HS-27A (cell line): ENCODE measurements around the gene MYO7B.

Experiments
- DNase-seq: peaks from one replicate; pipeline ENCODE4 v3.0.0-alpha.2; 2012; ENCODE audit warnings: low read depth, missing footprints

MYO7B gene

DNA sequence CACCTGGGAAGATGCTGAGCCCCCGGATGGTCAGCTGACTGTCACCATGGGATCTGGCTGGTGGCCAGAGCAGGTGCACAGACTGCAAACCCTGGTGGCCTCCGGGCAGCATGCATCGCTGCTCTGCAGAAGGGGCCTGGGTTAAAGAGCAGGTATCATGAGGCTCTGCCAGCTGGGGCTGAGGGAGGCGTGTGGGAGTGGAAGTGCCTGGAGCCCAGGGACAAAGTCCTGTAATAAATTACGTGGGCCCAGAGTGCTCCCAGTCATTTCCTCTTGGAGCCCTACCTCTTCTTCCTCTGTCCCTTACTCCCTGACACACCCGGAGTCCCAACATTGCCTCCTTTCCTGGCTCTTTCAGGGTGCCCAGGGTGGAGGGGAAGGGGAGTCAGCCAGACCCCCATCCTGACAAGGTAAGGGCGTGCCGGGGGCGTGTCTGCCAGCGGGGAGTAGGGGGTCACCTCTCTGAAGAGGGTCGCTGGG lies at the start of gene MYO7B:
TSS of gene MYO7B (plus strand) at position 262 of the 480 bp plus-strand sequence. CDS start 24,040 bp downstream, outside the sequence.
- DNase-seq, result no peak

DNA sequence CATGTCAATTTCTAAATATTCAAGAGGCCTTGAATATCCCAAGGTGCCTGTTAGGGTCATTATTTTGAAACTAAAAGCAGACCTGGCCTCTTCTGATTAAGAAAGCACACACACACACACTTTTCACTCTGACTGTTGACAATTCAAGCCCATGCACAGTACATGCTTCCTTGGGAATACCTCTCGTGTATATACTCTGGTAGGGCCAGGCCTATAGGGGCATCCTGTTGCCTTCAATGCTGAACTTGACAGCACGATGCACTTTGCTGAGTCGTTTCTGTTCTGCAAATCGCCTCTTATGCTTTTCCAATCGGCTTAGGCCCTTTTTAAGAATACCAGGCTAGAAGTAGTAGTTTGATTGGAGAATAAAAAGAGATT lies 49.8 kb upstream of the MYO7B start:
- no peak for DNase-seq

DNA sequence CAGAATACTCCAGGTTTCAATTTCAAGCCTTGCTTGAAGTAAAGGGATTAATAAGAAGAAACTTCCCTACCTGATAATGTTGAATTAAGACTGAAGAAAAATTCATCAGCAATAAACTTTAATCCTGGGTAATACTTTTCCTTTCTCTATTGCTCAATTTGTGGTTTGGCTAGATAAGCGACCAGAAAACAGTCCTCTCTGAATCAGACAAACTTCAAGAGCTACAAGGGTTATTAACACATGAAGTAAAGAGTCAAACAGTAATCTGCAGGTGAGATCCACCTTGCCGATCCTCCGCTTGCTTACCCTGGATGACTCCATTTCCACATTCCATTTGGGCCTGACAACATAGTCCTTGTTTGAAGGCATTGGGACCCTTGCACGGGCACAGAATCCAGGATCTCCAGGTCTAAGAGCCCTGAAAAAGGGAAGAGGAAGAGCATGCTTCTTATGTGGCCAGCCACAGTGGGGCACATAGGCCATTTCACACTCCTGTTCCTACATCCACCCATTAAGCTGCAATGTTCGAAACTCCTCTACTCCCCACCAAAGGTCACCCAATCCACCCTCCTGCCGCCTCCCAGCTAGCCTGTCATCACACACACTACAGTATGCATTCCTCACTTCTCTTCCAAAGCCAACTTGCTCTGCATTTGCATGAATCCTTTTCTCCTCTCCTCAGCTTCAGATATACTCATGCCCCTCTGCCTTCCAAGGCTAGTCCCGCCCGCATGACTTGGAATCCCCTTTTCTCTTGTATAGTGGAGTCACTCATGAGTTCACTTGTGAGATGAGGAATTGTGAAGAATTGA lies 49.0 kb upstream of the MYO7B start:
- no peak for DNase-seq

DNA sequence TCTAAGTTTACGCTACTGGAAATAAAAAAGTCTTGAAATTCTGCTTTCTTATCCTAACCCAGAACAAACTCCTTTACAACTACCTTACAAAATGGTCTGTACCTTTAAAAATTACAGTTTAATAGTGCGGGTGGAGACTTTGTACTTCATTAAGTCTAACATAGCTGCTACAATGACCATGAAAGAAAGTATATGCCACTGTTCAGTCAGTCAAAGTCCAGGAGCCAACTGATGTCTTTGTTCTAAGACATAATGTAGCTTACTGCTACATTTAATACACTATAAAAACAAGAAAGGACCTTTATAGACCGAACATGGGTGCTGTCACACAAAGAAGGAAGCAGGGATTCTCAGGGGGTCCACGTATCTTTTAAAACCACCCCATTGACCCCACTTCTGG lies 45.2 kb upstream of the MYO7B start:
- no peak for DNase-seq

DNA sequence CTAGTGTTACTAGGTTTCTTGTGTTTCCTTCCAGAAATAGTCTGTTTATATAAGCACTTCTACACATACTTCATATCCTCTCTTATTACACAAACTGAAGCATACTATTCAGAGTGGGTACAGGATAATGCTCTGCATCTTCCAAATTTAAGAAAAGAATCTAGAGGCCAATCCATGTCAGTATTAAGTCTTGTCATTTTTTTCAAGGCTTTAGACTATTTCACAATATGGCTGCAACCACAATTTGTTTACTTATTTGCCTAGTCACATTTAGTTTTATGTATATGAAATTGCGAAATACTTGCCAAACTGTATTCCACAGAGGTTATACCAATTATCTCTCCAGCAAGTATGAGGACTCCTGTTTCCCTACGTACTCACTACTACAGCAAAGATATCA lies 37.1 kb upstream of the MYO7B start:
- no peak for DNase-seq

DNA sequence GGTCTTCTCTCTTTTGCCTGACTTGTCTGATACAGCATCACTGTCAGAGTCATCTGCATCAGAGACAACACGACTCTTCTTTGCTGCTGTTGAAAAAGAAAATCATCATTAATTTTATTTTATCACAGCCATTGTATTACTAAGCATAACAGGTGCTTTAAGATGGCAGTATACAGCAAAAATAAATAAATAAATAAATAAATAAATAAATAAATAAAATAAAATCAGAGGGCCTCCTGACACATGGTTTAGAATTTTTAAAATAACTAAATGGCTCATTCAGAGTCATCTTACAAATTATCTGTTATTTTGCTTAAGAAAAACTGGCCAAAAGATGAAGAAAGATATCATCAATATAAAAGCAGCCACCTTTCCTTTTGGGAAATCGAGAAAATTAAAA lies 32.0 kb upstream of the MYO7B start:
- no peak for DNase-seq

DNA sequence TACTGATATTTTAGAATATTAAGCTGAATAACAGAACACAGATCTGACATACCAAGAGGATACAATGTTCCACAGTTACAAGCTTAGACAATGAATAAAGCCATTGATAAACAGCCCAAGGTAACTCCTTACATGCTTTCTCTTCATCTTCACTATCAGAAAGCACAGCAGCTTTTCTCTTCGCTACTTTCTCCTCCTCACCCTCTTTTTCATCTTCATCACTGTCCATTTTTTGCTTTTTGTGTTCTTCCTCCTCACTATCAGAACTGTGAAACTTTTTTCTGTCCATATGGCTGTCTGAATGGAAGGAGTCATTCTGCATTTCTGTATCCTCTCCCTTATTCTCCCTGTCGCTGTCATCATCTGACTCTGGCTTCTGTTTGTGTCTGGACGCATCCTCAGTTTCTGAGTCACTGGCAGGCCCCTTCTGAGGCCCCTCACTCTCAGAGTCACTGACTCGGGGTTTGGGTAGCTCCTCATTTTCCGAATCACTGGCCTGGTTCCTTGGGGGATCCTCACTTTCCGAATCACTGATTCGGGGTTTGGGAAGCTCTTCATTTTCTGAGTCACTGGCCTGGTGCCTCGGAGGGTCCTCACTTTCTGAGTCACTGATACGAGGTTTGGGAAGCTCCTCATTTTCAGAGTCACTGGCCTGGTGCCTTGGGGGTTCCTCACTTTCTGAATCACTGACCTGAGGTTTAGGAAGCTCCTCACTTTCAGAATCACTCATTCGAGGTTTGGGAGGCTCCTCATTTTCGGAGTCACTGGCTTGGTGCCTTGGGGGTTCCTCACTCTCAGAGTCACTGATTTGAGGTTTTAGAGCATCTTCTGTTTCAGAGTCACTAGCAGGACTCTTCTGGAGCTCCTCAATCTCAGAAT lies 30.7 kb upstream of the MYO7B start:
- DNase-seq, result no peak

DNA sequence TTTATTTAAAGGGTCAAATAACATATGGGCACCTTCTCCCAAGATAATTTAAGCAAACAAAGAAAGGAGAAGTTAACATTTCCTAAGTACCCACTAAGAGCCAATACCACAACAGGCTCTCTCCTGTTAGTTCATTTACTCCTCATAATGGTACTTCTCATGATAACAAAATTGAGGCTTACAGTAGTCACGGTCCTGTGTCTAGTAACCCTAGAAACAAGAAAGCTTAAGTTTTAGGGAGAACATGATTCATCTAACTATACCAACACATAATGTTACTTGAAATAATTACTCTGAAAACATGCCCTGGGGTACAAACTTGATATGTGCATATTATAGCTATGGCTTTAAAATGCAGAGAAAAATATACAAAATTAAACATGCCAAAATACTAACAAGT lies 29.0 kb upstream of the MYO7B start:
- DNase-seq, result no peak

DNA sequence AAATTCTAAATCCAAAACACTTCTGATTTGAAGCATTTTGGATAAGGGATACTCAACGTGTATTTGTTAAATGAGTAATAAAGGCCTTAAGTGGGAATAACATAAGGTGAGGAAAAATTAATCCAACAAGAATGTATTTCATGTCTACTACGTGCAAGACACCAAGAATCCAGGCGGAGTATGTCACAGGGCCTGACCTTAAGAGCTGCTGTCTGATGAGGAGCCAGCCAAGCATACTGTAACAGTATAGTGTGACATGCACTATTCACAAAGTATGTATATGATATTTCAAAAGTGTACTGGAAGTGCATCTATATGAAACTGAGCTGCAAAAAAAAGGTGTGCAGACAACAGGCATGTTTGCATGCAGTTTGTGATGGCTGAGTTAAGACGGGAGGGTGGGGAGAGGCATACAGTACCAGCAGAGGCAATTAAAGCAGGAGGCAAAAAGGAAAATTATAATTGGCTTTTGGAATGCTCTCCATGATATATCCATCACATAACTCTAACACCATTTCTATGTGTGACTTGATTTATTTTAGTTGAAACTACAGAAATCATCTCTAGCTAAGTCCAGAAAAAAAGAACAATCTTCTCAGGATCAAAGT lies 27.4 kb upstream of the MYO7B start:
- peak; percentile 61 for DNase-seq

DNA sequence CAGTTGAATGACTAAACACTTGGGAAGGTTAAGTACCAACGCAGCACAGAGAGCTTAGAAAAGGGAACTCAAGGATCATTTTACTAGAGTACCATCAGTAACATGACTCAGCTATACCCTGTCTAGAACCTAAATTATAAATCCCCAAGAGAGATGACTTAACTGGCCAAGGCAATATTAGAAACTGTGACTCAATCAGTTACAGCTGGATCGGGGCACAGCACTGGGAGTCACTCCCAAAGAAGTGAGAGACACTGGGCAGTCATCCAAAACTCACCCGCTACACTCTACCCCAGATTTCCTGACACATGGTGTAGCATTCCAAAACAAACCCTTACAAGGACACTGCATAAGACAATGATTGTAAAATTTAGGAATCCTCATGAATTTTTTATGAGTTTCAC lies 26.9 kb upstream of the MYO7B start:
- peak; percentile 100 for DNase-seq

DNA sequence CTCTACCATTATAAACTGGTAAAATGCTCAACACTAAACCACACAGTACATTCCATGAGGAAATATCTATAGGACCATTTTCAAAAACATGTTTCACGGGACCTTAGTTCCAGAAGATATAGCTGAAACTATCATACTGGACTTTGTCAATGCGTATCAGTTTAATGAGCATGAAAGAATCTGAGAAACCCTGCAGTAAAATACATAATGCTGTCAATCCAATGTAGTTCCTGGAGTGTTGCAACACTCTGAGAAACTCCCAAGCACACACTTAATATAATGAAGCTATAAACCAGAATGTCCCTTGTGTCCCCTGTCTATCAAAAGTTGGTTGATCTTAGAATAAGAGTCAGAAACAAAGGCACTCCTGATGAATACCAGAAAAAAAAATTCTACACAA lies 25.4 kb upstream of the MYO7B start:
- no peak for DNase-seq

DNA sequence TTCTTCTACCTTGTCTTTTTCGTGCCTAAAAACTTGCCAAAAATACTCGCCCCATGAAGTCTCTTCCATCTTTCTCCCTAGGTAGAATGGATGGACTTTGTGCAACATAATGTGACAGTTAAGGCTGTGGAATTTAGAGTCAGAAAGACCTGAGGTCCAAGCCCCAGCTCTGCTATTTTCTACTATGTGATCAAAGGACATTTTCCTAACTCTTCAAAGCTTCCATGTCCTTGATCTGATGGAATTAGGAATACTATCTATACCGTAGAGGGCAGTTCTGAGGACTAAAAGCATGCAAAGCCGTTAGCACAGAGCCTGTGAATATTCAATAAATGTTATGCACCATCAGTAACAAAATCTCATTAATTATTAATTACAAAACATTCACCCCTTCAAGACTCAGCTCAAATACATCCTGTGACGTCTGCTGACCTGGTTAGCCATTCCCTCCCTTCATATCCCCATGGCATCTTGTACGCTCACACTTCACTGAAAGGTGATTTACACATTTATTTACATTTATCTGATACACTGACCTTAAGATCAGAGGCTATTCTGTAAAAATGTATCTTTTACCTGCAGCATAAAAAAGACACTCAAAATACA lies 24.3 kb upstream of the MYO7B start:
- DNase-seq, result no peak

DNA sequence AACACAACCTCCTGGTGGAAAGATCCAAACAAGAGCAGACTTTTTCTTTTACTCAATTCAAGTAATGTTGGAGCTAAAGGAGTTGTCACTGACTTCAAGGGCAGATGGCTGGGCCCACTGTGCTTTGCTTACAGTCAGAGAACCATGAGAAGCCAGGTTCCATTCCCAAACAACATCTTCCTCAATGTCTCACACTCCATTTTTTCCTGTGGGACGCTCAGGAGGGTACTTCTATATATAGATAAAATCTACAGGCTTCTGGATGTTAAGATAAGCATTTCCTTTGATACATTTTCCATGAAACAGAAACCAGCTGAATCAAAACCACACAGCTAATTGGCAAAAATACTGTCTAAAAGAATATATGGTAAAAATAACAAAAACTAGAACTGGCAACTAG lies 23.6 kb upstream of the MYO7B start:
- no peak for DNase-seq

DNA sequence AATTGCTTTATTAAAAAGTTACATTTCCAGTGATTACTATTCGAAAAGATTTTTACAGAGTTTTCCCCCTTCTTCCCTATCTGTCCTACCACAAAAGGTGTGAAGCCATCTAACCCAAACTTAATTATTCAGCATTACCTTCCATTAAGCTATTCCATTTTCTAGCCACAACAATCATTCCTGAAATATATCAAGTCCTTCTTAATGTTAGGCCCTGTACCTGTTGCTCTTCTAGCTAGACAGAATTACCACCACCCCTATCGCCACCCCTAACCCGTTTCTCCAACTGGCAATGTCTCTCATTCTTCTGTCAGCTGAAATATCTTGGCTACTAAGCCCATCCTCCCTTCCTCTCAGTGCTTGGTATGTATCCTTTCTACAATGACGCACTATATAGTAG lies 23.1 kb upstream of the MYO7B start:
- no peak for DNase-seq

DNA sequence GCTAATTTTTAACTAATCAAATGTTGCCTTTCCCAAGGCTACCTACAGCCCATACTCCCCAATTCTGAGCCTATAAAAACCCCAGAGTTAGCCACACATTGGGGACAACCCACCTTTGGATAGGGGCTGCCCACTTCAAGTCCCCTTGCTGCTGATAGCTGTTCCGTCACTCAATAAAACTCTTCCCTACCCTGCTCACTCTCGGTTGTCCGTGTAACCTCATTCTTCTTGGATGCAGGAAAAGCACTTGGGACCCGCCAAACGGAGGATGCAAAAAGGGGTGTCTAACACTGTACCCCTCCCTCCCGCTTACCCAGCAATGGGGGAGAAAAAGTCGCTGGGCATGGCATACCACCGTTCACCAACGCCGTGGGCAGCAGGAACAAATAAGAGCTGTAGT lies 21.4 kb upstream of the MYO7B start:
- no peak for DNase-seq

DNA sequence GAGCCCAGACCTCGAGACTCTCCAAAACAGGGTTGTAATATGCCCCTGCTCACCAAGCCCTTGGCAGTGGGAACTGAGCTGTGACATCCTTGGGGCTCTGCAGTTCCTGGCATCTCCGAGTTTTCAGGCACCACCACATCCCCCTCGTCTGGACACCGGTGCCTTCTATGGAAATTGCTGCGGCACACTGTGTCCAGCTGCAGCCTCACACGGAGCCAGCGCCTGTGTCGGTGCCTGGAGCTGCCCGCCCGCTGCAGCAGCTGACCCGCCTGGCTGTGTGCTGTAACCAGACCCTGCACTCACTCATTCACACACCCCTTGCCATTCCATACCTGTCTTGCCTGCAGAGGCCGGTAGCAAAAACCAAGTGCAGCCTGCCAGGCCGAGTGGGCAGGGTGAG lies 21.0 kb upstream of the MYO7B start:
- DNase-seq, result no peak

DNA sequence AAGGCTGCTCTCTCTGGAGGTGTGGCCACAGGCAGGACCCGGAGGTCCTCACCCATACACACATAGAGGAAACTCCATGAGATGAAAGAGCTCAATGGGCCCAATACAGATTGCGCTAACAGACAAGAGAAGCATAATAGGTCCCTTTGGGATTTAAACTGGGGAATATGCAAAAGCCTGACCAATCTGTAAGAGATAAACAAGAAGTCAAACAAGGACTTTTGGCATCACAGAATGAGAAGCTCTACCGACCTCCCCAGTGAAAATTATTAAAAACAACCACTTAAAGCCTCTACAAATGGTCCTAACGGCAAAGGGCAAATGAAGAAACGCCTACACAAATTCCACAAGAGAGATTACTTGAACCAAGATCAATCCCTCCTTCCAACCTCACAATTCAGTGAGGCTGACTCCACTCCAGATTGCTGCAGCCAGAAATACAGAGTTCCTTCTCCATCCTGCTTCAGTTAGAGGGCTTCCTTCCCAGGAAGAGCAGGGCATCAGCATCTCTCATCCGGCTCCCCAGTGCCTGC lies 20.0 kb upstream of the MYO7B start:
- no peak for DNase-seq

DNA sequence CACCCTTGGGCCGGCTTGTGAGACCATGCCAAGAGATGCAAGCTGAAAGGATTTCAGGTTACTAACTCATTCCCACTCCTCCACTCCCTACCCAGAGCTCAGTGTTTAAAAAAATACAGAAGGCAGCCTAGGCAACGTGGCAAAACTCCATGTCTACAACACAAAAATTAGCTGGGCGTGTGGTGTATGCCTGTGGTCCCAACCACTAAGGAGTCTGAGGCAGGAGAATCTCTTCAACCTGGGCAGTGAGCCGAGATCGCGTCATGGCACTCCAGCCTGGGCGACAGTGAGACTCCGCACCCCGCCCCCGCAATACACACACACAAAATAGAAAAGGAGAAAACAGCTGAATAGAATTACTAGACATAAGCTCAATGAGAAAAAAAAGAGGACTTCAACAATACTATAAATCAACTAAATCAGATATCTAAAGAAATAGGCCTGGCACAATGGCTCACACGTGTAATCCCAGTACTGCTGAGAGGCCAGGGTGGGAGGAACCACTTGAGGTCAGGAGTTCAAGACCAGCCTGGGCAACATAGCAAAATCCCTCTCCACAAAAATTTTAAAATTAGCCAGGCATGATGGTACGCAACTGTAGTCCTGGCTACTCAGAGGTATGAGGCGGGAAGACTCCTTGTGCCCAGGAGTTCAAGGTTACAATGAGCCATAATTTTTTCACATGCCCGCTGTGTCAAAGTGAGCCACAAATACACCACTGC lies 19.3 kb upstream of the MYO7B start:
- DNase-seq, result no peak

DNA sequence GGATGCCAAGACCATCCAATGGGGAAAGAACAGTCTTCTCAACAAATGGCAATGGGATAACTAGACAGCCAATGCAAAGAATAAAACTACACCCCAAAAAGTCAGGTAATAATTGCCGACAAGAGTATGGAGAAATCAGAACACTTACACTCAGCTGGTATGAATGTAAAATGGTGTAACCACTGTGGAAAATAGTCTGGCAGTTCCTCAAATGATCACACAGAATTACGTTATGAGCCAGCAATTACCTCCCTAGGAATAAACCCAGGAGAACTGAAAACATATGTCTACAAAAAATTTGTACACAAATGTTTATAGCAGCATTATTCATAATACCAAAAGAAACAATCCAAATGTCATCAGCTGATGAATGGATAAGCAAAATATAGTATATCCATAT lies 18.0 kb upstream of the MYO7B start:
- no peak for DNase-seq

DNA sequence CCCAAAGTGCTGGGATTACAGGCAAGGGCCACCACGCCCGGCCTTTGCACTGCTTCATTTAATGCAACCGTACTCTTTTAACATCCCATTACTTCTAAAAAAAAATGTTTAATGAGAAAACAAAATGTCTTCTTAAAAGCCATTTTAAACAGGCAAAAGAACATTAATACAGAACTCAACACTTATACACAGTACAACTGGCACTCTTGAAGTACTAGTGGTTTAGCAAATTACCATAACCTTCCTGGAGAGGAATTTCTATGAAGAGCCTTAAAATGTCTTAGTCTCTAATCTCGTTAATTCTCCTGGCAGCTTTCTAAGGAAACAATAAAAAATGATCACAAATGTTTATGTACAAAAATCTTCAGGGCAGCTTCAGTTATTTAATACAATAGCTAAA lies 15.1 kb upstream of the MYO7B start:
- no peak for DNase-seq

DNA sequence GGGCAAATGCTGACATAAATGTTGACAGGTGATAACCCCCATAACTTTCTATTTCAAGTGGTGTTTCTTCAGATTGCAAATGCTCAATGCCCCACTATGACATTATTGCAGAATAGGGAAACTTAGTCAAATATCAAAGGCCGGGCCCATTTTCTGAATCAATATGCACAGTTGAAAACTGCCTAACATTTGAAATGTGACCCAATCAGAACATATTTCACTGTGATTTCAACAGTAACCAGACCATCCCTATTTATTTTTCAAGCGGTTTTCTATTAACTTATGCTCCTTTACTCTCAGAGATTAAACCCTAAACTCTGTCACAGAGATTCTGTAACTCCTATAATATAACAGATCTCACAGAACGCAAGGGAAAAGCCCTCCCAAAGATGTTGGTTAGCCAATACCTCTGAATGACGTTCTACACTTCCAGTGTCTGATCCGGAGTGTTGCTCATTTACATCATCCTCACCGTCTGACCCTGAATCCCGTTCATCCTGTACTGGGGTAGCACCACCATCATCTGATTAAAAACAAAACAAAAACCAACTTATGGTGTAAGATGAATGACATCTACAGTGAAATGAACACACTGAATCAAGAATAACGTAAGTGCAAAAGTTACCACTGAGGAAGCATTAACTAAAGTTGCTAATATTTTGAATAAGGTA lies 12.1 kb upstream of the MYO7B start:
- no peak for DNase-seq
